NCI-H69 (cell line): Measurements from ENCODE around the gene ISCU.
"Not testable (repeated sequence)": the region's sequence is repeated elsewhere in the genome, so short reads cannot be mapped to it uniquely, and the experiment has no call there.

Experiments used
- DNase-seq: peaks from one replicate; lab custom pipeline; 2025; lab: John Stamatoyannopoulos, UW

Gene ISCU

DNA sequence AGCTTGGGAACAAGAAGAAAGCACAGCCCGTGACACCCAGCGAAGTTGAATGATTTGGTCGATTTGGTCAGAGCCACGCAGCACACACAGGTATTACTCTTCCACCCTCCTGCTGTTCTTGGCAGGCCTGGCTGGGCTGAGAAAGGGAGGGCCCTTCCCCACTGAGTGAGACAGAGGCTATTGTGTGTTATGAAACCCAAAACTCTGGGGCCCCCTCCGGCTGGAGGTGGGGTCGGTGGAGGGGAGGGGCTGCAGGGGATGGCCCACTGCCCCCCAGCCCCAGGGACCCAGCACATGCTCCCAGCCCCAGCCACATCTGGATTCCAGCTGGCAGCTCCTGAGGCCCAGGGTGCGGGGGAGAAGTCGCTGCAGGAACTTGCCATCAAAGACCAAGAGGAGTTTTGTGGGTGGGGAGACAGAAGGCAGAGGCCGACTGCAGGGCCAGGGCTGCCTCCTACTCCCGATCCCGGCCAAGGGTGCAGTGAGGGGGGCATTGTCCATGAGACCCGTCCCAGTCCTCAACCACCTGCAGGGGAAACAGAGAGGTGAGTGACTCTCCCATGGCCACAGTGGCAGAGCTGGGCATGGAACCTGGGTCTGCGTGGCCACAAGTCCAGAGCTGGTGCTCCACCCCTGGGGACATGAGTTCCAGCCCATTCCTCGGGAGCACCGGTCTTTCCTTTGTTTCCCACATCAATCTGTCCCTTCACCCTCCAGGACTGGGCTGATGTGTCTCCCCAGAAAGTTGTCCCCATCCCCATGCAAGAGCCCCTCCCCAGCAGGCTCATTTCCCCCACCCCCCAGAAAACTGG lies 26.8 kb downstream of the ISCU start:
- DNase-seq: peak; percentile 90

DNA sequence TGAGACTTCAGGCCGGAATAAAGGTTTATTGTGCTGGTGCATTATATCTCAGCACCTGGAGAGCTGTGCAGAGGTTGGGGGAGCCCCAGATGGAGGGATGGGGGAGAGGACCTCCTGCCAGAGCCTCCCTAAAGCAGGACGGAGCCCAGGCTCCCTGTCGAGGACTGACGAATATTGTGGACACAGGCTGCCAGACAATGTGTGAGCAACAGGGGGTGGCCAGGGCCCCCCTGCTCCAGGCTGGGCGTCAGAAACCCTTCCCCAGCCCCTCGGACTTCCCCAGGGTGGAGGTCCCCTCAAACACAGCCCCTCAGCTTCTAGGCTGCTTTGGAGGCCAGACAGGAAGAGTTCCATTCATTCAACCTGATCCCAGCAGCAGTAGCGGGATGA lies 27.4 kb downstream of the ISCU start:
- DNase-seq: no peak

DNA sequence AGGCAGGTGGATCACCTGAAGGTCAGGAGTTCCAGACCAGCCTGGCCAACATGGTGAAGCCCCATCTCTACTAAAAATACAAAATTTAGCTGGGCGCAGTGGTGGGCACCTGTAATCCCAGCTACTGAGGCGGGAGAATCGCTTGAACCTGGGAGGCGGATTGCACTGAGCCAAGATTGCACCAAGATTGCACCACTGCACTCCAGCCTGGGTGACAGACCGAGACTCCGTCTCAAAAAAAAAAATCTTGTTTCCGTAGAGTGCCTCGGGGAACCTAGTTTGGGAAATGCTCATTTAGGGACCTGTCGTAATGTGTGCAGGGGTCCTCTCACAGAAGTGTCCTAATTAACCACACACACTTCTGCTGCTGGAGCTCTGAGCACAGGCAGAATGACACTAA lies 28.1 kb downstream of the ISCU start:
- DNase-seq: not testable (repeated sequence)

DNA sequence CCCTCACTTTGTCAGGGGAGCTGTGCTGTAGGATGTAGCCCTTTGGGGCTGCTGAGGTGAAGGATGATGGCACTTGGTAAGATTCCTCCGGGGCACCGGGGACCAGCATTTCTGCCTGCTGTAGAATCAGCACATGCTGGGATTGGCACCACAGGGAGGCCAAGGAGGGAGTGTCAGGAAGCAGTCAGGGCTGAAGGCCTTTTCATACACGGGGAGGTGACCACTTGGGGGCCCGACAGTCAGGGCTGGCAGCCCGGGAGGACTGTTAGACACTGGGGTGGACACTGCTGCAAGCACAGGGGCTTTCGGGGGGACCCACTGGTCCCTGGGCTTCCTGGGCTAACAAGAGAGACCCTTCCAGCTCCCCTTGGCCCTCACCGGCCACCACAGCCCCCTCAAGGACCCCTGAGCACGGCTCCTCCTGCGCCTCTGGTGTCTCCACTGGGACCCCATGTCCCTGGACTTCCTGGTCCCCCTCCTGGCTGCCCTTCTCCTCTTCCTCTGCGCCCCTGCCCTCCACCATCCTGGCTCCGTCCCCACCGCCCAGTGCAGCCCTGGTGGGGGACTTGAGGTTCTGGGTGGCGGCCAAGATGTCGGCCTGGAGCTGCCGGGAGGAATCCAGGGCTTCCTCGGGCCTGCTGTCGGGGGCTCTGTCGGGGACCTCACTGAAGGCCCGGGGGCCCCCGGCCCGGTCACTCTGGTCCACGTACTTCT lies 29.0 kb downstream of the ISCU start:
- peak; percentile 20 for DNase-seq

DNA sequence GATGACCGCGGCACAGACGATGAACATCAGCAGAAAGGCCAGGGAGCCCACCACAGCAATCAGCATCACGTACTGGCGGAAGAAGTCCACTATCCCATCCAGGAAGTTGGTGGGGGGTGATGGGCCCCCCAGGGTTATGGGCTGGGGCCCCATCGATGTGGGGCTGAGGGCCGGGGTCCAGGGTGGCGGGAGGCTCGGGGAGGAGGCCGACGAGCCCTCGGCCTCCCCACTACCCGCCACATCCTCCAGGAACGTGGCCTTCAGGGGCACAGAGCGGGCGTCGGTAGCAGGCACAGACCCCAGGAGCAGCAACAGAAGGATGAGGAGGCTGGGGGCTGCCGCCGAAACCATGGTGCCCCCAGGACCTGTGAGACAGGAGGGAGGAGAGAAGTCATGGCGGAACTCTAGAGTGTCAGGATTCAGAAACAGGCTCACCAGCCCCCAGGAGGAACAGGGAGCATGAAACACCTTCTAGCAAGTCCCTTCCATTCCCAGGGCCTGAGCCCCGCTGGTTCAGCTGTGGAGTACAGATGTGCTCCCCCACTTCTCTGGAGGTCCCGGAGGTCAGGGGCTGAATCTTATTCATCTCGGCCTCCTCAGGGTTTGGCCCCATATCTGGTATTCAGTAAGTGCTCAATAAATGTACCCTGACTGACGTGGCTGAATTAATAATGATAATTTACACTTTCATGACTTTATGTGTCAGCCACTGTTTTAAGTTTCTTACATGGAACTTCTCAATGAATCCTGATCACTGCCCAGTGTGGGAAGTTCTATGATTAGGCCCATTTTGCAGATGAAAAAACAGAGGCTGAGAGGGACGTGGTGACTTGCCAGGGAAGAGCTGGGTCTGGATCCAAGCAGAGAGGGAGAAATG lies 29.9 kb downstream of the ISCU start:
- DNase-seq: no peak

DNA sequence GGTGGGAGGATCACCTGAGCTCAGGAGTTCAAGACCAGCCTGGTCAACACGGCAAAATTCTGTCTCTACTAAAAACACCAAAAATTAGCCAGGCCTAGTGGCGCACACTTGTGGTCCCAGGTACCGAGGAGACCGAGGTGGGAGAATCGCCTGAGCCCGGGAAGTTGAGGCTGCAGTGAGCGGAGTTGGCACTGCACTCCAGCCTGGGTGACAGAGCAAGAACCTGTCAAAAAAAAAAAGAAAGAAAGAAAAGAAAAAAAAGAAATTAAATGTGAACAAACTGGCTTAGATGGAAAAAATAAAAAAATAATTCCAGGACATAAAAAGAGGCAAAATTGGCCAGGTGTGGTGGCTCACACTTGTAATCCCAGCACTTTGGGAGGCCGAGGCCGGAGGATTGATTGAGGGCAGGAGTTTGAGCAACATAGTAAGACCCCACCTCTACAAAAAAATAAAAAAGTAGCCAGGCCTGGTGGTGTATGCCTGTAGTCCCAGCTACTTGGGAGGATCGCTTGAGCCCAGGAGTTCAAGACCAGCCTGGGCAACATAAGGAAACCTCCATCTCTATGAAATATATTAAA lies 32.0 kb downstream of the ISCU start:
- DNase-seq: no peak

DNA sequence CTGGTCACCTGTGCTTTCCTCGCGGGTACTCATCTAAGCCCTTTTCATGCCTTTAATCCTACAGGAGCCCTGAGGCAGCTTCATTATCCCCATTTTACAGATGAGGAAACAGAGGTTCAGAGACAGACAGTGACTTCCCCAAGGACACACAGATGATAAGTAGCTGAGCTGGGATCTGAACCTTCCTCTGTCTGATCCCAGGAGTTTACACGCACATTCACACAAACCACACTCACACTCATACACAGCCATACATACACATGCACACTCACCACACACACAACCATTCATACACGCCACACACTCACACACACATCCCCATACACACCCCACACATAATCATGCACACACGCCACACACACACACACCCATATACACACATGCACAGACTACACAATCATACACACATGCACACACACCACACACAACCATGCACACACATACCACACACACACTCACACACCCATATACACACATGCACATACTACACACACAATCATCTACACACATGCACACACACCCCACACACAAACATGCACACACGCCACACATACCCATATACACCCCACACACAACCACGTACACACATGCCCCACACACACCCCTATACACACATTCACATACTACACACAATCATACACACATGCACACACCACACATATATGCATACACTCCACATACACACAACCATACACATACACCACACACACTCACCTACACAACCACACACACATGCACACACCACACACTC lies 32.7 kb downstream of the ISCU start:
- no peak for DNase-seq

DNA sequence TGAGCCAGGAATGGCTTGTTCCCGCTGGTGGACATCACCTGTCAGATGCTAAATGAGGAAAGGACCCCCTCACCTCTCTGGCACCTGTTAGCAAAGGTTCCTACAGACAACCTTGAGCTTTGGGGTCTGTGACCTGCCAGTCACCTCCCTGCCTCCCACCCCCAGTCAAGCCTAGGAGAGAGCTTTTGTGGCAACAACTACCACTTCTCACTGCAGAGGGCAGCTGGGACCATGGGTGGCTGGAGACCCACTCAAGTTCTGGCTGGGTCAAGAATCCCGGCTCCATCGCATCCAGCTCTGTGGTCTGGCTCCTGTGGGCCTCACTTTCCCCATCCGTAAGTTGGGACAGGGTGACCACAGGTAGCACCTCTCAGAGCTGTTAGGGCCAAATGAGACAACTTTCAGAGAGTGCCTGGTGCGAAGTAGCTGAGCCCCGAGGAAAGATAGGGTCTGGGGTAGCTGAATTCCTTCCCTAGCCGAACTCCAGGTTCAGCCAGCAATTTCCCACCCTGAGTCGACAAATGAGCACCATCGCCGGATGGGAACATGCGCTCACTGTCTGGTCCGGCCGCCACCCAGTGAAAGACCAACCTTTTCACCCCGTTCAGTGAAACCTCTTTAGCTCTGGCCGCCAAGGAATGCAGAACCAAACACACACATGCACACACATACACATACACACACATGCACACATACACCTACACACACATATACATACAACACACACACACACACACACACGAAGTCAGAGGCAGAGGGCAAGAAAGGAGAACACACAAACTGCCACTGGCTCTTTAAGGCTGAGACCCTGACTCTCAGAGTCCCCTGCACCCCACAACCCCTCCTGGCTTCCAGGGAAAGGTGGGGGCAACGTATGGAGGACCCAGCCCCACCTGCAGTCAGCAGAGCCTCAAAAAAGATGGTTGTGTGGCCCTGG lies 33.6 kb downstream of the ISCU start:
- no peak for DNase-seq

DNA sequence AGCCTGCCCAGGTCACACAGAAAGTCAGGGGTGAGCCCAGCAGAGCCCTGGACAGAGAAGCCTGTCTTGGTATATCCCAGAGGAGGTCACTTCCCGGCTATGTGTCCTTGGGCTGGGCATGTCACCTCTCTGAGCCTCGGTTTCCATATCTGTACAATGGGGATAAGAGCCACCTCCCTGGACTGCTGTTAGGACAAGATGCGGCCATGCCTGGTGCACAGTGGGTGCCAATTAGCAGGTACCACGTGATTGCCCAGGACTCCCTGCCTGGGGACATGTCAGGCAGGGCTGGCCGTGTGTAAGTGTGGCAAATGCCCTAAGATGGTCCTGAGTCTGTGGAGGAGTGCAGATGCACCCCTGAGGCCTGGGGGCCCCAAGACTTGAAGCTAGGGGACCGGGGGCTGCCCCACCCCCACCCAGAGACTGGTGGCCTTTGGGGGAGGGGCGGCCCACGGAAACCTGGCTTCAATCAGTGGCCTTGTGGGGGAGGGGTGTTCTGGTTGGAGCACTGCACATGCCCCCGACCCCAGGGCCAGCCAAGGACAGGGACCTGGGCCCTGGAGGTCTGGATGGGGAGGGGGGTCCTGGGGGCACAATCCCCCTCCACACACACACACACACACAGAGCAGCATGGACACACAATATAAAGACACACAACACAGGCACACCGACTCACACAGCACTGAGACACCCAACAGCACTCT lies 34.6 kb downstream of the ISCU start:
- DNase-seq: peak; percentile 72

DNA sequence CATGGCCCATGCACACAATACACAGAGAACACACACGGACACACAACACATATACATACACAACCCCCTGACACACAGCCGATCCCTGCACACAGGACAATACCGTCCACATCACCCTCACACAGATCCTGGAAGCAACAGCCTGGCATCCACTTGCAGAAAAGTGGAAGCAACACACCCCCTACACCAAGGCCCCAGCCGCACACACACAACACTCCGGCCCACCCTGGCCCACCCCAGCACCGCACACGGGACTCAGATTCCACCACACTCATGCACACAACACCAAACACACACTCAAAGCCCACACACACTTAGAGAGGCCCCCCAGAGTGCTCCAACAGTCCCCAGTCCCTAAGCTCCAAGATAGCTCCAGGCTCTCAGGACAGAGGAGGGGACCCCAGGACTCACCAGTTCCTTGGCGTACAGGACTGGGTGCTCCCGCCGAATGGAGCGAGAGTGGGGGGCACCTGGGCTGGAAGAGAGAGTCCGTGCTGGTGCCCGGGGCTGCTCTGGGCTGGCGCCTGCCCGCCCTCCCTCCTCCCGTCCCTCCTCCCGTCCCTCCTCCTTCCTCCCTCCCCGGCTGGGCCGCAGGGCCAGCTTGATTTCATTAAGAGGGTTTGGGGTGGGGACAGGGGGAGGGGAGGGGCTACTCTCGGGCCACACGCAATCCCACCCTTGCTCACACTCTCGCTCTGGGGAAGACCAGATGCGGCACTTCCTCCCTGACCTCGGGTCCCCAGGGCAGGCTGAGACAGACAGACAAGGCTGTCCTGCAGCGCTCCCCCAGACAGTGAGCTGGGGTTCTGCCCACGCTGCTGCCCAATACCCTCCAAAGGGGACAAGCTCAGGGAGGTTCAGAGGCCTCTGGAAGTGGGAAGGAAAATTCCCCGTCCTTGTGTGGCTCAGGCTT lies 35.4 kb downstream of the ISCU start, which contains the start of gene TMEM119:
TMEM119 (minus strand) TSS at position 526 of the 913 bp plus-strand sequence. CDS start 5,701 bp downstream, outside the sequence.
- peak; percentile 13 for DNase-seq

DNA sequence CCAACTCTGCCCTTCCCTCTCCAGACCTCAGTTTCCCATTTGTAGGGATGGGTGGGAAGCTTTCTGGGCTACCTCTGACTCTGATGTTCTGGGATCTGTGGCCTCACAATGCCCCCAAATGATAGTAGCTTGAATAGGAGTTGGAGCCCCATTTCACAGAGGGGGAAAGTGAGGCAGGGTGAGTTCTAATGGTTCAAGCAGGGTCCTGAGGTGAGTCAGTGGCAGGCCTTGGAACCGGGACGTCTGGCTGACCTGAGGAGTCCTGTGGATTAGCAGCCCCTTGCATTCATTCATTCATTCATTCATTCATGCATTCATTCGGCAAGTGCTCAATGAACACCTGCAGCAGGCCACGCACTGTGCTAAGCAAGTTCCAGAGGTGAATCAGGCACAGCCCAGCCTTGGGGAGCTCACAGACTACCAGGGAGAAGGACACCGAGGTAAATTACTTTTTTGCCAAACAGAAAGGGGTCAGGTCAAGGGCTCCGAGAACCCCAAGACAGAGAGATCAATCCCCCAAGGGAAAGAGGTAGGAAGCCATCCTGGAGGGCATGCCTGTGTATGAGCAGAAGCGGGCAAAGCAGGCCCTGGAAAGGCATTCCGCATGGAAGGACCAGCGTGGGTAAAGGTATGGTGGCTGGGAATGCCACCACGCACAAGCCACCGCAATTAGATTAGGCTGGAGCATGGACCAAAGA lies 36.3 kb downstream of the ISCU start:
- no peak for DNase-seq

DNA sequence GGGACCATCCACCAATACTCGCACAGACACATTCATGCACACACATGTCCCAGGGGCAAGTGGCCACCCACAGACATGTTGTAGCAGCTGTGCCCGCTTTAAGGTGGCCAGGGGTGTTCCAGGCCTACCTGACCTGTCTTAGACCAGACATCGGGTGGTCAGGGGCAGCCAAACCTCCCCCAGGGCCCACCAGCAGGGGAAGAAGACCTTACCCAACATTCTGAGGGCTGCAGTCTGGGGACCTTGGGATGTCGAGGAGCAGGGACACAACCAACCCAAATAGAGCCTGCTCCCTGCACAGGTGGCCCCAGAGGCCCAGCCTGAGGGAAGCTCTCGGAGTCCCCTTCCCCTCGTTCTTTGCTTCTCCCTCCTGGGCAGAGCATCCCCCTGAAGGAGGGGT lies 37.1 kb downstream of the ISCU start:
- DNase-seq: no peak

DNA sequence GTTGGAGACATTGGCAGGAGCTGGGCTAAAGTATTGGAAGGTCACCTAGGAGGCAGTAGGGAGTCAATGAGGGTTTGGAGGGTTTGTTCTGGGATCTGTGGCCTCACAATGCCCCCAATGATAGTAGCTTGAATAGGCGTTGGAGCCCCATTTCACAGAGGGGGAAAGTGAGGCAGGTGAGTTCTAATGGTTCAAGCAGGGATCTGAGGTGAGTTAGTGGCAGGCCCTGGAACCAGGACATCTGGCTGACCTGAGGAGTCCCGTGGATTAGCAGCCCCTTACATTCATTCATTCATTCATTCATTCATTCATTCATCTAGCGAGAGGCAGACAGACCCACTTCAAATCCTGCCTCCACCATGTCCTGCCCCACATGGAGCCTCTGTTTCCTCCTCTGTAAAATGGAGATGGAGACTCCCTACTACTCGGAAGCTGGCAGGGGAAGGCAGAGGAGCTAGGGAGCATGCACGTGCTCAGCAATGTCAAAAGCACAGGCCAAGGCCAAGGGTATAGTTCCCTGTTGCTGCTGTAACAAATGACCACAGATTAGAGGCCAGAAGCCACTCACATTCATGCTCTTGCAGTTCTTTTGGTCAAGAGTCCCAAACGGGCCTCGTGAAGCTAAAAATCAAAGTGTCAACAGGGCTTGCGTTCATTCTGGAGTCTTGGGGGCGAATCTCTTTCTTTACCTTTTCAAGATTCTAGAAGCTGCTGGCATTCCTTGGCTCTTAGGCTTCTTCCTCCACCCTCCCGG lies 37.7 kb downstream of the ISCU start:
- no peak for DNase-seq

DNA sequence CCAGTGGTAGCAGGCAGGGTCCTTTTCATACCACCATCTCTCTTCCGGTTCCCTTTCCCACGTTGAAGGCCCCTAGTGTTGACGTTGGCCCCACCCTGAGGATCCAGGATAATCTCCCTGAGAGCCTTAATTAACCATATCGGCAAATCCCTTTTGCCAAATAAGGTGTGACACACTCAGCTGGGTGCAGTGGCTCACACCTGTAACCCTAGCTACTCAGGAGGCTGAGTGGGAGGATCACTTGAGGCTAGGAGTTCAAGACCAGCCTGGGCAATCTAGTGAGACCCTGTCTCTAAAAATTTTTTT lies 38.3 kb downstream of the ISCU start:
- peak; percentile 68 for DNase-seq

DNA sequence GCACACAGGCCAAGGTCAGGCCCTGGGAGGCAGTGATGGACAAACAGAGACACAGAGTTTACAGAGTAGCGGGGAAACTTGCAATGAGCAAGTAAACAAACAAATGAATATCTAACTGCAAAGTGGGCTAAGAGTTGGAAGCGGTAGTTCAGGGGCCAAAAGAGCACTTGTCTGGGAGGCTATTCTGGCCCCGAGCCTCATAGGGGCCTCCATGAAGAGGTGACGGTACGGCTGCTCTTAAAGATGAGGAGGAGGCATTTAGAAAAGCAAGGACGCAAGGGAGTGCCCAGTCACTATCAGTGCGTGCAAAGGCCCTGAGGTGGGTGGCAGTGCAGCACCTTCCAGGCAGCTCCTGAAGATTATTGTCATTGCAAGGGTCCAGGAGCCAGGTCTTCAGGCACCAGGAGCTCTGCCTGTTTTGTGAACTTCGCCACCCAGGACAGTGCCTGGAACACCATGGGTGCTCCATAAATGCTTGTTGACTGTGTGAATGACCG lies 39.9 kb downstream of the ISCU start:
- DNase-seq: no peak

DNA sequence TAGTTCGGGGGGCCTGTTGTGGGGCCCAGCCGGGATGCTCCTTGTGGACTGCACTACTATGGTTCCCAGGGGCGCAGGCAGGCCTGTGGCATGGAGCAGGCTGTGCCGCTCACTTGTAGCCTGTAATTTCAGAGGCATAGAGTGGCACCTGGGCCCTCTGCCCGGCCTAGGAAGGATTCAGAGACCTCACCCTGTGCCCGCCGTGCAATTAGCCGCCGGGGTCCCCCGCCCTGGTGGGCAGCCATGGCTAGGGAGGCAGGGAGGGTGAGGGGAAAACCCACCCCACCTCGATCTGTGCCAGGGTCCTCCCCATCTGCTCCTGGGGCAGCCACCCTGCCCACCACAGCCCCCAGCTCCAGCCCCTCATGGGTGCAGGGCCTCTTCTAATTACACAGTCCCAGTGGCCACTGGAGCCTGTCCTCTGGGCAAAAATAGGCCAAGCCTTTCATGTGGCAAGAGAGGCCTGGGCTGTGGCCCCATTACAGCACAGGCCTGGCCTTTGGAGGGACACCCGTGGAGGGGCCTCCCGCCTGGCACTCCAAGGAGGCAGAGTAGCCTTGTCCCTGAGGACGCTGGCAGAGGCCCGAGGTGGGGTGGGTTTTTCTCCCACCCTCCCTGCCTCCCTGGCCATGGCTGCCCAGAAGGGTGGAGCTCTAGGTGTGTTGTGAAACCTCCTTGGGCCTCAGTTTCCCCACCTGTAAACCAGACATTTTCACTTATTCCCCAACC lies 40.7 kb downstream of the ISCU start:
- DNase-seq: no peak
